ENCODE measurements around the gene REC114.
A peak's percentile ranks its signal among the peaks of the same experiment; 100 is the strongest.

REC114 gene

GRCh38 chr15:73585871-73586654, 143.1 kb downstream of the REC114 start:
- no peak for DNase-seq
- TF ChIP-seq POLR2A (IDR thresholded peaks at IDR 0.05; ENCODE audit: low read length) (no peak), GATA1 (IDR thresholded peaks at IDR 0.05; ENCODE audit: low read depth, low read length) (no peak)

- DNase-seq = no peak
- no peak for TF ChIP-seq GATA1 (IDR thresholded peaks at IDR 0.05; ENCODE audit: low read depth, low read length)
- no peak for TF ChIP-seq POLR2A (IDR thresholded peaks at IDR 0.05; ENCODE audit: low read length)
Observed at GRCh38 chr15:73589766-73590165, 146.8 kb downstream of the REC114 start.

- TF ChIP-seq POLR2A (IDR thresholded peaks at IDR 0.05; ENCODE audit: low read length) (no peak), GATA1 (IDR thresholded peaks at IDR 0.05; ENCODE audit: low read depth, low read length) (no peak)
Observed at GRCh38 chr15:73590263-73590662, 147.3 kb downstream of the REC114 start.

GRCh38 chr15:73593304-73594074, 150.5 kb downstream of the REC114 start:
- TF ChIP-seq GATA1 (IDR thresholded peaks at IDR 0.05; ENCODE audit: low read depth, low read length) (no peak), POLR2A (IDR thresholded peaks at IDR 0.05; ENCODE audit: low read length) (no peak)
- DNase-seq = peak; percentile 76 to 91

More at GRCh38 chr15:73590263-73590662, 147.3 kb downstream of the REC114 start:
- DNase-seq = no peak

GRCh38 chr15:73594109-73594508, 151.1 kb downstream of the REC114 start:
- no peak for DNase-seq
- TF ChIP-seq POLR2A (IDR thresholded peaks at IDR 0.05; ENCODE audit: low read length) = no peak
- TF ChIP-seq GATA1 (IDR thresholded peaks at IDR 0.05; ENCODE audit: low read depth, low read length) = no peak

- TF ChIP-seq GATA1 (IDR thresholded peaks at IDR 0.05; ENCODE audit: low read depth, low read length) (no peak), POLR2A (IDR thresholded peaks at IDR 0.05; ENCODE audit: low read length) (no peak)
- DNase-seq = peak; percentile 50 to 84
Observed at GRCh38 chr15:73596174-73596573, 153.2 kb downstream of the REC114 start.

- no peak for TF ChIP-seq GATA1 (IDR thresholded peaks at IDR 0.05; ENCODE audit: low read depth, low read length)
- TF ChIP-seq POLR2A (IDR thresholded peaks at IDR 0.05; ENCODE audit: low read length) = no peak
- no peak for DNase-seq
Observed at GRCh38 chr15:73597036-73597638, 154.2 kb downstream of the REC114 start.

GRCh38 chr15:73598530-73599160, 155.7 kb downstream of the REC114 start:
- DNase-seq = no peak
- TF ChIP-seq GATA1 (IDR thresholded peaks at IDR 0.05; ENCODE audit: low read depth, low read length) (no peak), POLR2A (IDR thresholded peaks at IDR 0.05; ENCODE audit: low read length) (no peak)

GRCh38 chr15:73599934-73600333, 157.0 kb downstream of the REC114 start:
- no peak for DNase-seq
- no peak for TF ChIP-seq GATA1 (IDR thresholded peaks at IDR 0.05; ENCODE audit: low read depth, low read length)
- no peak for TF ChIP-seq POLR2A (IDR thresholded peaks at IDR 0.05; ENCODE audit: low read length)

- no peak for TF ChIP-seq POLR2A (IDR thresholded peaks at IDR 0.05; ENCODE audit: low read length)
- TF ChIP-seq GATA1 (IDR thresholded peaks at IDR 0.05; ENCODE audit: low read depth, low read length) = no peak
- peak; percentile 29 to 40 for DNase-seq
Observed at GRCh38 chr15:73600413-73601335, 157.7 kb downstream of the REC114 start.

GRCh38 chr15:73601451-73602445, 158.8 kb downstream of the REC114 start:
- TF ChIP-seq GATA1 (IDR thresholded peaks at IDR 0.05; ENCODE audit: low read depth, low read length) = no peak
- no peak for TF ChIP-seq POLR2A (IDR thresholded peaks at IDR 0.05; ENCODE audit: low read length)
- peak; percentile 24 to 31 for DNase-seq

- no peak for TF ChIP-seq POLR2A (IDR thresholded peaks at IDR 0.05; ENCODE audit: low read length)
- TF ChIP-seq GATA1 (IDR thresholded peaks at IDR 0.05; ENCODE audit: low read depth, low read length) = no peak
- no peak for DNase-seq
Observed at GRCh38 chr15:73602446-73602843, 159.5 kb downstream of the REC114 start.
